Measurements from ENCODE around the gene HSPB1. TPM values are rescaled to one million over a fixed set of nuclear protein-coding genes. Genes with fewer than 3 reads are reported as not detected.
"Not testable (repeated sequence)": the region's sequence is repeated elsewhere in the genome, so short reads cannot be mapped to it uniquely, and the experiment has no call there.

HSPB1 gene
- total and polyA plus RNA-seq, 4 experiments from 2014 or later: 41.9 to 111 (median 46.4) TPM

DNA sequence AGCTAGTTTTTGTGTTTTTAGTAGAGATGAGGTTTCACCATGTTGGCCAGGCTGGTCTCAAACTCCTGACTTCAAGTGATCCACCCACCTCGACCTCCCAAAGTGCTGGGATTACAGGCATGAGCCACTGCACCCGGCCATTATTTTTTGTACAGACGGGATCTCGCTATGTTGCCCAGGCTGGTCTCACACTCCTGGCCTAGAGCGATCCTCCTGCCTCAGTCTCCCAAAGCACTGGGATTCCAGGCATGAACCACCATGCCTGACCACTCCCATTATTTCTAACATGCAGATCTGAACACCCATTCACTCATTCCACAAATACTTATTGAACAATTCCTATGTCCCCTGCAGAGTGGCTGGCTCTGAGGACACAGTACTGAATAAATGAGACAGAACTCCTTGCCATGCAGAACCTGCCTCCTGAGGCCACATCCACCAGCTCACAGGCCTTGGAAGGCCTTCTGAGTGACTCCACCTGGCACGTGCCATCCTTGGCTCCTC, 11.6 kb upstream of the HSPB1 start:
- POLR2A ChIA-PET (ENCODE audit: partially characterized antibody): interaction anchor here (0.8 to 2.4 kb wide), 6 partner anchors 8 to 67 kb away, joined by 3 to 8 read pairs (median 3); no protein-coding TSS in a partner anchor
- not testable (repeated sequence) for H3K9me3 Mint-ChIP-seq

GRCh38 chr7:76291351-76292212, 10.9 kb upstream of the HSPB1 start:
- intact Hi-C loops (cut with micrococcal nuclease): loop anchor here (1.0 kb wide), 4 partner anchors 23 to 113 kb away; no protein-coding TSS in a partner anchor
- Mint-ChIP-seq H3K9me3 (no peaks in the 10 kb centered on the region), H3K4me3 (no peak overlapping the region), H3K4me1 (peaks cover 3 to 9% (median 6%) of the 10 kb centered on the region in 4 donors), H3K27ac (peak overlapping the region in 2 of 7 donors; percentile 34 to 72), H3K36me3 (no peaks in the 10 kb centered on the region), H3K27me3 (no peaks in the 10 kb centered on the region)
- H3K4me1 ChIP-seq (ENCODE audit: insufficient read depth, low read length): peaks cover 7% of the 10 kb centered on the region
- H3K4me3 ChIP-seq (ENCODE audit: low read length in 2 of 2): no peak overlapping the region
- POLR2A ChIA-PET (ENCODE audit: partially characterized antibody): interaction anchor here (0.8 to 2.4 kb wide), 8 partner anchors 9 to 66 kb away, joined by 3 to 8 read pairs (median 4); no protein-coding TSS in a partner anchor
- CTCF ChIA-PET (ENCODE audit: partially characterized antibody): interaction anchor here (0.8 to 16.4 kb wide), 11 partner anchors 9 to 1589 kb away, joined by 3 to 350 read pairs (median 6); partner anchors contain the start of gene HSPB1
- H3K27ac ChIP-seq (ENCODE audit: low read depth, low read length): no peak overlapping the region
- DNase-seq: peak; percentile 73 to 84 (median 79)
- no peaks in the 10 kb centered on the region for H3K36me3 ChIP-seq (ENCODE audit: insufficient read depth, low read length)
- no peaks in the 10 kb centered on the region for H3K9me3 ChIP-seq (ENCODE audit: control insufficient read depth in 1 of 2, low read length in 2 of 2)
- no peaks in the 10 kb centered on the region for H3K27me3 ChIP-seq (ENCODE audit: insufficient read depth, low read length)

More for the DNA sequence above, 11.6 kb upstream of the HSPB1 start:
- not testable (repeated sequence) for H3K4me3 ChIP-seq (ENCODE audit: low read length in 2 of 2); H3K27me3 ChIP-seq (ENCODE audit: insufficient read depth, low read length); DNase-seq; H3K36me3 Mint-ChIP-seq; H3K4me1 ChIP-seq (ENCODE audit: insufficient read depth, low read length); H3K9me3 ChIP-seq (ENCODE audit: control insufficient read depth in 1 of 2, low read length in 2 of 2); H3K4me1 Mint-ChIP-seq; H3K36me3 ChIP-seq (ENCODE audit: insufficient read depth, low read length); H3K27me3 Mint-ChIP-seq; H3K27ac ChIP-seq (ENCODE audit: low read depth, low read length); H3K4me3 Mint-ChIP-seq
- intact Hi-C loops (cut with micrococcal nuclease): loop anchor here (1.0 kb wide), 4 partner anchors 23 to 113 kb away; no protein-coding TSS in a partner anchor
- CTCF ChIA-PET (ENCODE audit: partially characterized antibody): interaction anchor here (0.8 to 16.4 kb wide), 9 partner anchors 8 to 1590 kb away, joined by 3 to 350 read pairs (median 9); partner anchors contain the start of gene HSPB1
- H3K27ac Mint-ChIP-seq: peak overlapping the region in 1 of 7 donors; percentile 0

DNA sequence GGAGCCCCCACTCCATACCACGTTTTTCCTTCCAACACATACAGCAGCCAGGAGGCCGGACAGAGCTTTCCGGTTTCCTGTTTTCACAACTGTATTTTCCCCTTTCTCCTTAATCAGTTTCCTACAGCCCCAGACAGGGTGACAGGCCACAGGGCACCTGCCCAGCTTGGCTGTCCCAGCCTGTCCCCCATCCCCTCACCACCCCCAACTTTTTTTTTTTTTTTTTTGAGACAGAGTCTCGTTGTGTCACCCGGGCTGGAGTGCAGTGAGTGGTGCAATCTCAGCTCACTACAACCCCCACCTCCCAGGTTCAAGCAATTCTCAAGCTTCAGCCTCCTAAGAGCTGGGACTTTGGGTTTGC, 10.3 kb upstream of the HSPB1 start:
- H3K27ac ChIP-seq (ENCODE audit: low read depth, low read length): no peak overlapping the region
- intact Hi-C loops (cut with micrococcal nuclease): no loop called here
- DNase-seq: no peak
- Mint-ChIP-seq H3K27me3 (no peaks in the 10 kb centered on the region), H3K27ac (no peak overlapping the region), H3K9me3 (no peaks in the 10 kb centered on the region), H3K36me3 (no peaks in the 10 kb centered on the region), H3K4me1 (peaks cover 3 to 9% (median 6%) of the 10 kb centered on the region in 4 donors), H3K4me3 (no peak overlapping the region)
- peaks cover 7% of the 10 kb centered on the region for H3K4me1 ChIP-seq (ENCODE audit: insufficient read depth, low read length)
- H3K36me3 ChIP-seq (ENCODE audit: insufficient read depth, low read length): no peaks in the 10 kb centered on the region
- H3K27me3 ChIP-seq (ENCODE audit: insufficient read depth, low read length): no peaks in the 10 kb centered on the region
- H3K4me3 ChIP-seq (ENCODE audit: low read length in 2 of 2): no peak overlapping the region
- CTCF ChIA-PET (ENCODE audit: partially characterized antibody): interaction anchor here (1.0 to 16.4 kb wide), 9 partner anchors 9 to 425 kb away, joined by 3 to 350 read pairs (median 9); partner anchors contain the start of gene HSPB1
- POLR2A ChIA-PET (ENCODE audit: partially characterized antibody): interaction anchor here (1.2 to 2.4 kb wide), 4 partner anchors 12 to 26 kb away, joined by 3 to 8 read pairs (median 4); no protein-coding TSS in a partner anchor
- no peaks in the 10 kb centered on the region for H3K9me3 ChIP-seq (ENCODE audit: control insufficient read depth in 1 of 2, low read length in 2 of 2)

- H3K9me3 ChIP-seq (ENCODE audit: control insufficient read depth in 1 of 2, low read length in 2 of 2); H3K36me3 ChIP-seq (ENCODE audit: insufficient read depth, low read length); H3K36me3 Mint-ChIP-seq; intact Hi-C loops (cut with micrococcal nuclease); DNase-seq; H3K27me3 ChIP-seq (ENCODE audit: insufficient read depth, low read length); H3K4me3 Mint-ChIP-seq; H3K4me1 Mint-ChIP-seq; H3K27ac ChIP-seq (ENCODE audit: low read depth, low read length); H3K27me3 Mint-ChIP-seq; H3K4me3 ChIP-seq (ENCODE audit: low read length in 2 of 2); H3K4me1 ChIP-seq (ENCODE audit: insufficient read depth, low read length); H3K9me3 Mint-ChIP-seq: not testable (repeated sequence)
- H3K27ac Mint-ChIP-seq: peak overlapping the region in 1 of 7 donors; percentile 27
- POLR2A ChIA-PET (ENCODE audit: partially characterized antibody): interaction anchor here (1.2 to 2.4 kb wide), 3 partner anchors 14 to 25 kb away, joined by 4 to 8 read pairs (median 5); no protein-coding TSS in a partner anchor
- CTCF ChIA-PET (ENCODE audit: partially characterized antibody): interaction anchor here (1.0 to 16.4 kb wide), 6 partner anchors 19 to 115 kb away, joined by 3 to 350 read pairs (median 11); no protein-coding TSS in a partner anchor
These were observed 9.6 kb upstream of the HSPB1 start for GRCh38 chr7:76292911-76293310.

GRCh38 chr7:76293407-76293901, 9.0 kb upstream of the HSPB1 start:
- H3K9me3 ChIP-seq (ENCODE audit: control insufficient read depth in 1 of 2, low read length in 2 of 2): no peaks in the 10 kb centered on the region
- H3K27me3 Mint-ChIP-seq: no peaks in the 10 kb centered on the region
- H3K27ac ChIP-seq (ENCODE audit: low read depth, low read length): no peak overlapping the region
- H3K36me3 Mint-ChIP-seq: no peaks in the 10 kb centered on the region
- DNase-seq: no peak
- H3K9me3 Mint-ChIP-seq: no peaks in the 10 kb centered on the region
- H3K27me3 ChIP-seq (ENCODE audit: insufficient read depth, low read length): no peaks in the 10 kb centered on the region
- no peaks in the 10 kb centered on the region for H3K36me3 ChIP-seq (ENCODE audit: insufficient read depth, low read length)
- H3K4me3 Mint-ChIP-seq: peak overlapping the region in 1 of 8 donors; percentile 33
- peak overlapping the region in 1 of 7 donors; percentile 27 for H3K27ac Mint-ChIP-seq
- intact Hi-C loops (cut with micrococcal nuclease): no loop called here
- H3K4me1 Mint-ChIP-seq: peaks cover 3 to 9% (median 6%) of the 10 kb centered on the region in 4 donors
- no peak overlapping the region for H3K4me3 ChIP-seq (ENCODE audit: low read length in 2 of 2)
- POLR2A ChIA-PET (ENCODE audit: partially characterized antibody): interaction anchor here (1.6 kb wide), 1 partner anchor 20 kb away, joined by 5 read pairs; no protein-coding TSS in a partner anchor
- CTCF ChIA-PET (ENCODE audit: partially characterized antibody): interaction anchor here (3.4 to 16.4 kb wide), 2 partner anchors 18 to 33 kb away, joined by 9 to 350 read pairs; no protein-coding TSS in a partner anchor
- peaks cover 7% of the 10 kb centered on the region for H3K4me1 ChIP-seq (ENCODE audit: insufficient read depth, low read length)

GRCh38 chr7:76294344-76295024, 8.0 kb upstream of the HSPB1 start:
- Histone ChIP-seq H3K4me3 (ENCODE audit: low read length in 2 of 2) (no peak overlapping the region), H3K9me3 (ENCODE audit: control insufficient read depth in 1 of 2, low read length in 2 of 2) (no peaks in the 10 kb centered on the region), H3K4me1 (ENCODE audit: insufficient read depth, low read length) (peaks cover 7% of the 10 kb centered on the region), H3K27ac (ENCODE audit: low read depth, low read length) (no peak overlapping the region), H3K27me3 (ENCODE audit: insufficient read depth, low read length) (no peaks in the 10 kb centered on the region), H3K36me3 (ENCODE audit: insufficient read depth, low read length) (no peaks in the 10 kb centered on the region)
- H3K27me3 Mint-ChIP-seq: no peaks in the 10 kb centered on the region
- no peak overlapping the region for H3K4me3 Mint-ChIP-seq
- peak overlapping the region in 1 of 7 donors; percentile 57 for H3K27ac Mint-ChIP-seq
- peaks cover 3 to 9% (median 6%) of the 10 kb centered on the region in 4 donors for H3K4me1 Mint-ChIP-seq
- DNase-seq: no peak
- intact Hi-C loops (cut with micrococcal nuclease): no loop called here
- ChIA-PET CTCF (ENCODE audit: partially characterized antibody) (interaction anchor here (16.4 kb wide), 1 partner anchor 17 kb away, joined by 350 read pairs; no protein-coding TSS in a partner anchor), POLR2A (ENCODE audit: partially characterized antibody) (no interaction called here)
- no peaks in the 10 kb centered on the region for H3K36me3 Mint-ChIP-seq
- H3K9me3 Mint-ChIP-seq: no peaks in the 10 kb centered on the region

Data from CD4-positive, alpha-beta memory T cell (primary cell).